Mesothelial cell of epicardium (in vitro differentiated cells): Measurements from ENCODE around the gene EMX2. TPM values are rescaled to one million over a fixed set of nuclear protein-coding genes. Genes with fewer than 3 reads are reported as not detected.
"Not testable (repeated sequence)": the region's sequence is repeated elsewhere in the genome, so short reads cannot be mapped to it uniquely, and the experiment has no call there.

Experiments used
- DNase-seq, 2 experiments: peaks; one replicate each; pipeline ENCODE4 v3.0.0; 2021; ENCODE audit warnings: low spot score in 2 of 2; ENCODE audit not compliant: unreplicated experiment in 2 of 2
- H3K27ac Mint-ChIP-seq: 2 replicates; pipeline ENCODE4 v1.8.0; 2021; ENCODE audit warnings: mixed read lengths
- H3K27me3 Mint-ChIP-seq: 2 replicates; pipeline ENCODE4 v1.8.0; 2021; ENCODE audit warnings: low read depth, mixed read lengths
- H3K36me3 Mint-ChIP-seq: 2 replicates; pipeline ENCODE4 v1.8.0; 2021; ENCODE audit warnings: mixed read lengths
- H3K4me1 Mint-ChIP-seq: 2 replicates; pipeline ENCODE4 v1.8.0; 2021; ENCODE audit warnings: mixed read lengths
- H3K4me3 Mint-ChIP-seq: 2 replicates; pipeline ENCODE4 v1.8.0; 2021; ENCODE audit warnings: mild to moderate bottlenecking, moderate library complexity, mixed read lengths
- H3K9me3 Mint-ChIP-seq: 2 replicates; pipeline ENCODE4 v1.8.0; 2021; ENCODE audit warnings: mixed read lengths
- total RNA-seq: library from RNA; stranded (reverse); gene quantifications from 3 replicates; pipeline ENCODE4 v1.2.1, GENCODE V29; 2021
- TF ChIP-seq, protein P1 (sequence below): fragments of 200-600 bp; sonication (generic); IDR thresholded peaks from one replicate; pipeline ENCODE4 v1.5.0; 2021; ENCODE audit warnings: antibody characterized with exemption; ENCODE audit not compliant: unreplicated experiment

EMX2 gene
- total RNA-seq, 1 donor from 2014 or later, result 2.8 TPM

DNA sequence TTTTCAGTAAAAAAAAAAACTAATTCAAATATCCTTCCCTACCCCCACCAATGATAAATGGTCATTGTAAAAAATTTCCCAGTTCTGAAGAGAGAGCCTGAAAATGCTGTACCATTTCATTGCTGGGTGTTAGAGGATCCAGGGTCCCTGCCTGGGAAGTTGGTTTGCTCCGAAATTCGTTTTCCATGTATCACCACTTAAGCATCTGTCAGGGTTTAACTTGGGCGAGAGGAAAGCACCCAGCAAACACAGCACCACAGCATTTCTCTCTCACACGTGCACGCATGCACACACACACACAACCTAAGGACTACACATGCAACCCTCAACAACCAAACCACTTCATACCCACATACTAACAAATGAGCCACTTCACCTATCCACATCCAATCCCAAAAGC lies 42.1 kb upstream of the EMX2 start:
- Mint-ChIP-seq H3K9me3 (no peaks in the 10 kb centered on the region), H3K36me3 (no peaks in the 10 kb centered on the region), H3K27ac (no peak overlapping the region), H3K4me3 (no peak overlapping the region), H3K27me3 (peaks cover 69% of the 10 kb centered on the region), H3K4me1 (peaks cover 10% of the 10 kb centered on the region)
- TF ChIP-seq, protein P1, sequence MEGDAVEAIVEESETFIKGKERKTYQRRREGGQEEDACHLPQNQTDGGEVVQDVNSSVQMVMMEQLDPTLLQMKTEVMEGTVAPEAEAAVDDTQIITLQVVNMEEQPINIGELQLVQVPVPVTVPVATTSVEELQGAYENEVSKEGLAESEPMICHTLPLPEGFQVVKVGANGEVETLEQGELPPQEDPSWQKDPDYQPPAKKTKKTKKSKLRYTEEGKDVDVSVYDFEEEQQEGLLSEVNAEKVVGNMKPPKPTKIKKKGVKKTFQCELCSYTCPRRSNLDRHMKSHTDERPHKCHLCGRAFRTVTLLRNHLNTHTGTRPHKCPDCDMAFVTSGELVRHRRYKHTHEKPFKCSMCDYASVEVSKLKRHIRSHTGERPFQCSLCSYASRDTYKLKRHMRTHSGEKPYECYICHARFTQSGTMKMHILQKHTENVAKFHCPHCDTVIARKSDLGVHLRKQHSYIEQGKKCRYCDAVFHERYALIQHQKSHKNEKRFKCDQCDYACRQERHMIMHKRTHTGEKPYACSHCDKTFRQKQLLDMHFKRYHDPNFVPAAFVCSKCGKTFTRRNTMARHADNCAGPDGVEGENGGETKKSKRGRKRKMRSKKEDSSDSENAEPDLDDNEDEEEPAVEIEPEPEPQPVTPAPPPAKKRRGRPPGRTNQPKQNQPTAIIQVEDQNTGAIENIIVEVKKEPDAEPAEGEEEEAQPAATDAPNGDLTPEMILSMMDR, result no peak
- DNase-seq, result no peak

DNA sequence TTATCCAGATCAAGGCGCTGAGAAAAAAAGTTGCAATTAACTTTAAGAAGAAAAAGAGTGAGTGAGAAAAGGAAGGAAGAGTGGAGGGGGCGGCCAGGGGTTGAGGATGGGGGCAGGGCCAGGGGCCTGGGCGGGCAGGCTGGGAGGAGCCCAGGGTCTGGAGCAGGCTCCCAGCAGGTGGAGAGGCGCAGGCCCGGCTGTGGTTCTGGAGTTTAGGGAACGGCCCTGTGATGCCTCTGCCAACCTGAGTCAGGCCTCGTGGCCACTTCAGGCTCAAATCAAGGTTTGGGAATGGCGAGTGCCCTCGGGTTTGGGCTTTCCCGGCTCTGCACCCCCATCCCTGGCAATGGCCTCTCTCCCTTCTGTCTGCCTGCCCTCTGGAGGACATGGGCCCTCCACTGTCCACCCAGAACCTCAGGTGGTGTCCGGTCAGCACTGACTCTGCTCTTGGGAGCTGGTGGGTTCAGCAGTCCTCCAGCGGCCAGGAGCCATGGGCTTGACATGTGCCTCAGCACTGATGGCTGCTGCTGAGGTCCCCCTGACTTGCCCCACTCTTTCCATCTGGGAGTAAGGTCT lies 41.0 kb upstream of the EMX2 start:
- Mint-ChIP-seq H3K36me3 (no peaks in the 10 kb centered on the region), H3K4me1 (peaks cover 10% of the 10 kb centered on the region), H3K27me3 (peaks cover 69% of the 10 kb centered on the region), H3K9me3 (no peaks in the 10 kb centered on the region), H3K27ac (no peak overlapping the region), H3K4me3 (no peak overlapping the region)
- TF ChIP-seq, protein P1, result no peak
- no peak for DNase-seq

DNA sequence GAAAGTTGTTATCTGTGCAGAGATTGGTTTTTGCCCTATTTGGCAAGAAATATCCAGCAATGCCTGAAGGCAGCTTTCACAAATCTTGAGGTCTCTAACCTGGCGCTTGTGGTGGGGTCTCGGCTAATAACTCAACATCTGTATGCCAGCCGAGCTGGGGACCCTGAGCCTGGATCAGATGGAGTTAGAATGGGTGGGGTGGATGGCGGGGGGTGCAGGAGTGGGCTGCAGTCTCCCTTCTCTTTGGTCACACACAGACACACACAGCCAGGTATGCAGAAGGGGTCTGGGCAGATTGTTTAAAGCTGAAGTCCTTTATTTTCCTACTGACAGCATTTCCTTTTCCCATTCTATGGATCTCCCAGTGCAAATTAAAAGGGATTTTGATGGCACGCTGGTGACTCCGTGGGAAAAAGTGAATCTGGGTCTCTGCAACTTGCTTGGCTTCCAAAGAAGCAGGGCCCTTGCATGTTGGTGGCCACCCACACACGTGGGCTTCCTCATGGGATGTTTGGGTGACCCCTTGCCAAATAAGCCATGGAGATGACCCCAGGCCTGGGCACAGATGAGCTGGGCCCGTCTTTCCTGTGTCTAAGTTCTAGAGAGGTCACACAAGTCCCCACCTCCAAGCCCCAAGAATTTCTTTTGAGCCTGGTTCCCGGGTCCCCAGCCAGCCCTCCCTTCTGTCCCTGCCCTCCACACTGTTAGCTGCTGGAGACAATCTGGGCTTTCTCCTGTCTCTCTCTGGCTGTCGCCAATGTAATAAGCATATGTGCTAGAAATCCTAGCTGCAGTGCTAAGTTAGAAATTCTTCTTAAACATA lies 39.9 kb upstream of the EMX2 start:
- peaks cover 75% of the 10 kb centered on the region for H3K27me3 Mint-ChIP-seq
- peaks cover 8% of the 10 kb centered on the region for H3K4me1 Mint-ChIP-seq
- DNase-seq, result no peak
- H3K36me3 Mint-ChIP-seq, result no peaks in the 10 kb centered on the region
- TF ChIP-seq, protein P1, result no peak
- H3K27ac Mint-ChIP-seq, result no peak overlapping the region
- H3K4me3 Mint-ChIP-seq, result no peak overlapping the region
- H3K9me3 Mint-ChIP-seq, result no peaks in the 10 kb centered on the region

DNA sequence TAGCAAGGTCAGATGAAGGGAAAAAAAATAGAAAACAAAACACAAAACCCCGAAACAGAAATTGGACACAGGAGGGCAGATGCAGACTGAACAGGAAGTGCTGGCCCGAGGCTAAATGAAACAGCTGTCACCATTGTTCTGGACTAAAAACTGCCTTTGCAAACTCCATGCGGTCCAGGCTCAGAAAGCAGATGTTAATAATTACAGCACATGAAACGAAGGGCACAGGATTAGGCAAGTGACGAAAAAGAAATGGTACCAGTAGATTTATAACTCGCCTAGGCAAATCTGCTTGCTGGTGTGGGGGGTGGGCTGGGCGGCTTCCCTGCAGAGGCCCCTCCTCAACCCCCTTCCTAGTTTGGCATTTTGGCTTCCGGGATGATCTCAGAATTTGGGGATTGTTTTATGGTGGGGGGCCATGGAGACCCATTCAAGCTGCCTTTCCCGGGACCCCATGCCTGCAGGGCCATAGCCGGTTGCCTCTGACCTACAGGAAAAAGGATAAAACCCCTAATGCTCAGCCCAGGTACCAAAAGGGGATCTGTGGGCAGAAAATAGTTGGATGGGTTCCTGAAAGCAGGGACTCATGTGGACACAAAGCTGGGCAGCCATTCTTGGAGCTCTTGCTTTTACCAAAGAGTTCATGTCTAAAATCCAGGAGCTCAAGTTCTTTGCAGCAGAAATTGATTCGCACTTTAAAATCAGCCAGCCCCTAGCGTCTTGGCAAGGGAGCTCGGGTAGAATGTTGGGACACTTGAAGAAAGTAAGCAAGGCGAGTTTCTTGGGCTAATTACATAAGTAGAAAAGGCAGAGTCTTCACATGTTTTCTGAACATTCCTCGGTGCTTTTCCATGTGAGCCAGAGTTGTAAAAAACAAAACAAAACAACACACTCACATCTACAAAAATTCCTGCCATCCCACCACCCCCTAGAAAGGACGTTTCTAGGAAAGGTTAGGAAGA lies 39.0 kb upstream of the EMX2 start:
- Mint-ChIP-seq H3K4me1 (peaks cover 8% of the 10 kb centered on the region), H3K36me3 (no peaks in the 10 kb centered on the region), H3K27me3 (peaks cover 76% of the 10 kb centered on the region), H3K4me3 (no peak overlapping the region), H3K9me3 (no peaks in the 10 kb centered on the region), H3K27ac (no peak overlapping the region)
- no peak for DNase-seq
- TF ChIP-seq, protein P1, result no peak

DNA sequence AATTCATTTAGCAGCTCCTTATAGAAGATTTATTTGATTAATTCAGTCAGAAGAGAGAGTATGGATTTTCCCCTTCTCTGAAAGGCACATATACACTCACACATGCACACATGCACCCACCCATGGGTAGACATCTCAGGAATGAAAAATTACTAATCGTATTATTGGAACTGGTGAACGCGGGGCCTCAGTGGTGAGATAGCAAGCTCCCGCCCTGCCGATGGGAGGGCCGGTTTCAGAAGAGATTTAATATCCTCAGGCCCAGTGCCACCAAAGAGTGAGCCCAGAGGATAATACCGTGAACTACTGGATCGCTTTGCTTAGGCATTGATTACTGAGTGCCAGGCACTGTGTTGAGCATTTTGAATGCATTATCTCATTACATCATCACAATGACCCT lies 38.0 kb upstream of the EMX2 start:
- H3K4me3 Mint-ChIP-seq, result no peak overlapping the region
- peaks cover 83% of the 10 kb centered on the region for H3K27me3 Mint-ChIP-seq
- H3K9me3 Mint-ChIP-seq, result no peaks in the 10 kb centered on the region
- DNase-seq, result no peak
- H3K27ac Mint-ChIP-seq, result no peak overlapping the region
- H3K36me3 Mint-ChIP-seq, result no peaks in the 10 kb centered on the region
- TF ChIP-seq, protein P1, result no peak
- peaks cover 8% of the 10 kb centered on the region for H3K4me1 Mint-ChIP-seq

DNA sequence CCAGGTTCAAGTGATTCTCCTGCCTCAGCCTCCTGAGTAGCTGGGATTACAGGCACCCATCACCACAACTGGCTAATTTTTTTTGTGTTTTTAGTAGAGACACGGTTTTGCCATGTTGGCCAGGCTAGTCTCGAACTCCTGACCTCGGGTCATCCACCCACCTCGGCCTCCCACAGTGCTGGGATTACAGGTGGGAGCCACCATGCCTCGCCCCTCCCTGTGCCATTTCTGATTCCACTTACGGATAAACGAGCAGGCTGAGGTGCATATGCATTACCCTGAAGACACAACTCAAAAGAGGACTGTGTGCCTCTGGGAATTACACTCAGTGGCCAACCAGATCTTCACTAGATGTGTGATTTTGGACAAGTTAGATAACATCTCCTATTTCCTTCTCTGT lies 35.5 kb upstream of the EMX2 start:
- H3K4me1 Mint-ChIP-seq, H3K36me3 Mint-ChIP-seq, H3K9me3 Mint-ChIP-seq, H3K4me3 Mint-ChIP-seq, H3K27ac Mint-ChIP-seq, DNase-seq: not testable (repeated sequence)
- H3K27me3 Mint-ChIP-seq, result peaks cover 87% of the 10 kb centered on the region
